GM19099 (cell line): Measurements from ENCODE around the gene CD80.
A peak's percentile ranks its signal among the peaks of the same experiment; 100 is the strongest.

ENCODE experiments used
- POLR2A ChIP-seq: IDR thresholded peaks from 3 replicates; pipeline ENCODE4 v1.6.1; 2011; ENCODE audit warnings: low read depth; ENCODE audit not compliant: insufficient read length; ENCODE audit errors: extremely low read depth

Gene CD80

DNA sequence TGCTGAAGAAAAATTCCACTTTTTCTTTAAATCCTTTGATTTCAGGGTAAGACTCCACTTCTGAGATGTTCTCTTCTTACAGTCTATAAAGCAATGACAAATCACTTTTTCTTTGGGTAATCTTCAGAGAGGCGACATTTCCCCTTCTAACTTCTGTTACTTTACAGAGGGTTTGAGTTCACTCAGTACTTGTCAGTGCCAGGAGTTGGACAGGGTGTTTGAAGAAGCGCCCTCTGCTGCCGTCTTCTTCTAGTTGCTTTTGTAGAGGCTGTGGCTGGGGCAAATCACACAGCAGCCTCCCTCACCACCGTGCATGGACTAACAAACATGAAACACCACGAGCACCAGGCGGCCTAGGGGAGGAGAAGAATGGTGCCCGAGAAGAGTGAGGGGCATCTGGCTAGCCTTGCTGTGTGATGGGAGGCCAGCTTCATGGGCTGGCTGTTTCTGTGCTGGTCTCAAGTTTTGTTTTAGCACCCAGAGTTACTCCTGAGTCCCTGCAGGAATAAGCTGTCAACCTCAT lies at the start of gene CD80:
TSS of gene CD80 (minus strand) at position 174 of the 523 bp plus-strand sequence. CDS start 1,886 bp downstream, outside the sequence.
- TF ChIP-seq POLR2A, result peak; percentile 56

DNA sequence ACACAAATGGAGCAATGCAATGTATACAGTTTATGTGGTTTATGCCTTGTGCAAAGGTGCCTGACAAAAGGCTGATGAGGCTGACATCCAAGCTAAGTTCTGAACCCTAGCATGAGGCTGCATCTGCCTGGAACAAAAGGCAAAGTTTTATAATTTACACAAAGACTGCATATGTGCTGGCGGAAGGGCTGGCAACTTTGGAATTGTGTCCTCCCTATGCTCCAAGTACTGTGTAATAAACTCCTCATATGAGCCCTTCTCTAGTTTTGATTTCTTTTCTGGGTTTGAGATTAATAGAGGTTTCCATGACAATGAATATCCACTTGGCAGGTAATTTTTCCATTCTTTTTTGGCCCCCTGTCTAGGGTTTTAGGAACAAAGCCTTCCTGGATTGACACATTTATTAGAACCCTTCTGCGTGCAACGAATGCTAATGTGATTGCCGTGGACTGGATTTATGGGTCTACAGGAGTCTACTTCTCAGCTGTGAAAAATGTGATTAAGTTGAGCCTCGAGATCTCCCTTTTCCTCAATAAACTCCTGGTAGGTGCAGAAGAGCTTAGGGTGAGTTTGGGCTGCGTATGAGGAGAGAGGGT lies 49.1 kb upstream of the CD80 start:
- TF ChIP-seq POLR2A, result no peak

- no peak for TF ChIP-seq POLR2A
Measured at GRCh38 chr3:119604878-119605277, 45.5 kb upstream of the CD80 start.

- no peak for TF ChIP-seq POLR2A
Measured at GRCh38 chr3:119602676-119603075, 43.3 kb upstream of the CD80 start.

- TF ChIP-seq POLR2A, result no peak
Measured at GRCh38 chr3:119601154-119601553, 41.7 kb upstream of the CD80 start.

DNA sequence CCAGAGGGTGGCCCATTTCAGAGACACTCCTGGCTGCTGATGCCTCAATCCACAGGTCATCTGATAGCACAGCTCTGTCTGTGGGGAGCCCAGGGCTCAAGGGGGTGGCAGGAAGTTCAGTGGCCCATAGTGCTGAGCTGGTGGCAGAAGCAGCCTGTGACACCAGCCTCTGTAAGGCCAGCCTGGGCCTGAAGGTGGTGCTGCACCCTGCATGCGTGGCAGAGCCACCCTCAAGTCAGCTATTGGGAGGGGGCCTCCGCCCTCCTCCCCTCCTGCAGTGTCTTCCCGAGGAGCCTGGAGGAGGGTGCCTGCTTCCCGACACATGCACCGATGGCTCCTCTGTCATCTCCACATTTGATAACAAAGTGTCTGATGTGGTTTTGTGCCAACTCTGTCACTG lies 41.3 kb upstream of the CD80 start:
- TF ChIP-seq POLR2A, result peak; percentile 58

- no peak for TF ChIP-seq POLR2A
Measured at GRCh38 chr3:119599558-119600174, 40.3 kb upstream of the CD80 start.

- peak; percentile 52 for TF ChIP-seq POLR2A
Measured at GRCh38 chr3:119598410-119599098, 39.1 kb upstream of the CD80 start.

DNA sequence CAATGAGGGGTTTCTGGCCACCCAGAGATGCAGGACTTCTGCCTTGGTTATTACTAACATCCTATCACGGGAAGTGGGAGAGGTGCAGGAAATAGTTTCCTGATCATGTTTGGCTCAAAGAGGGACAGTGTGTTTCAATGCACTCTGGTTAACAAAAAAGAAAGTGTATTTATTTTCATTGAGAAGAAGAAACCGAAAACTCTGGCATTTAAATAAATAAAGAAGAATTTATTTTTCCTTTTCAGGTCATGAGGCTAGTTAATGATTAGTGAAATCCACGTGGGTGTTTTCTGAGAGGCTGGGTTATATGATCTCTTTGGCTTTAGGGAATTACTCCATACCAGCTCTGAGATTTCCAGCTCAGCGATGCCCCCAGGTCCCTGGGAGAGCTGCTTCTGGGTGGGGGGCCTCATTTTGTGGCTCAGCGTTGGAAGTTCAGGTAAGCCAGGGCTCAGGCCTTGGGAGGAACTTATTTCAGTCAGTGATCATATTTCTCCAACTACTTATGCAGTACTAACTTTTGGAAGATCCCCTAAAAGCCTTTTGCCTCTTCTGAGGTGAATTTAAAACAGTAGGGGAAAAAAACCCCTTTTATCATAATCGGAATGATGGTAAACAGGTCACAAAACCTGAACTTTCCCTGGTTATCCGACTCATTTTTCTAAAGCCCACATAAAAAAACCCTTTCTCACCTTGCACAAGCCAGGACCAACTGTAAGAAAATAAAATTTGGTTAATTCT lies 38.3 kb upstream of the CD80 start, which contains the start of gene PLA1A:
TSS of gene PLA1A (plus strand) at position 338 of the 741 bp plus-strand sequence. CDS start at position 367, 29 bp downstream.
- peak; percentile 48 for TF ChIP-seq POLR2A

- no peak for TF ChIP-seq POLR2A
Measured at GRCh38 chr3:119596398-119596797, 37.0 kb upstream of the CD80 start.

DNA sequence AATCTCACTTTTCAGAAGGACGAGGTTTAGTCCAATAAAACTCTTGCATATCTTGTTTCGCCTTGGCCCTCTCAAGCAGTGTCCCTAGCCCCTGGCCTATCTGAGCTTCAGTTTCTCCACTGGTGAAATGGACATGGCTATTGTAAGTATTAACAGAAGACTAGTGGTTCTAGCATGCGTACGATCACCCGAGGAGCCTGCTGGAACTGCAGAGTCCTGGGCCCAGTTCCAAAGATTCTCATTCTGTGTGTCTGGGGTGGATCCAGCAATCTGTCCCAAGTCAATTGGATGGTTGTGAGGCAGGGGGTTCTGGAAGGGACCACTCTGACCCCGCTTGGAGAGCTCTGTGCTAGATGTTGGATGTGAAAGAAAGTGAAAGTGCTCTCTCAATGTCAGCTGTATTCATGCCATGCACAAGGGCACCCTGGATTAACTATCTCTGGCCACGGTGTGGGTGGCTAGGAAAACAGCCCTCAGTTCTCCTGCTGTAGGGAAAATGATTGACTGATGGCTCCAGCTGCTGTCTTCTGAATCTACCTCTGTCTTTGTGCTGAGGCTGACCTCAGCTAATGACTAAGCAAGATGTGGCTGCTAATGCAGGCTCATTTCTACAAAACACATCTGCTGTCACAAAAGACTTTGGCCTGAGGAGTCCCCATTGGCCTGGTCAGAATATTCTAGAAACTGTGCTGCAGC lies 36.4 kb upstream of the CD80 start:
- no peak for TF ChIP-seq POLR2A

- TF ChIP-seq POLR2A, result no peak
Measured at GRCh38 chr3:119594066-119594465, 34.7 kb upstream of the CD80 start.

GRCh38 chr3:119592861-119593260 lies 33.4 kb upstream of the CD80 start:
- no peak for TF ChIP-seq POLR2A

DNA sequence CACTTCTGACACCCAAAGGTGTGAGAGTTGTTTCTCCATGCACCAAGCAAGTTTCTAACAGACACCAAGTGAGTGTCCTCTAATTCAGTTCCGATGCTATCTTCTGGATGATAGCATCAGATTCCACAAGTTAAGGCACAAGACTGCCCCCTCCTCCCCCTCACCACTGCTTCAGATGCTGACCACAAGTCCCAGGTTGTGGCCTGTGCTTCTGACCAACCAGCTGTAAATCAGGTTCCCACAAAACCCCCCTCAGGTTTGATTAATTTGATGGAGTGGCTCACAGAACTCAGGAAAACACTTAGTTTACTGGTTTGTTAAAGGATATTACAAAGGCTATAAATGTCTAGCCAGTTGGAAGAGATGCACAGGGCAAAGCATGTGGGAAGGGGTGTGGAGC lies 31.3 kb upstream of the CD80 start:
- TF ChIP-seq POLR2A, result no peak

DNA sequence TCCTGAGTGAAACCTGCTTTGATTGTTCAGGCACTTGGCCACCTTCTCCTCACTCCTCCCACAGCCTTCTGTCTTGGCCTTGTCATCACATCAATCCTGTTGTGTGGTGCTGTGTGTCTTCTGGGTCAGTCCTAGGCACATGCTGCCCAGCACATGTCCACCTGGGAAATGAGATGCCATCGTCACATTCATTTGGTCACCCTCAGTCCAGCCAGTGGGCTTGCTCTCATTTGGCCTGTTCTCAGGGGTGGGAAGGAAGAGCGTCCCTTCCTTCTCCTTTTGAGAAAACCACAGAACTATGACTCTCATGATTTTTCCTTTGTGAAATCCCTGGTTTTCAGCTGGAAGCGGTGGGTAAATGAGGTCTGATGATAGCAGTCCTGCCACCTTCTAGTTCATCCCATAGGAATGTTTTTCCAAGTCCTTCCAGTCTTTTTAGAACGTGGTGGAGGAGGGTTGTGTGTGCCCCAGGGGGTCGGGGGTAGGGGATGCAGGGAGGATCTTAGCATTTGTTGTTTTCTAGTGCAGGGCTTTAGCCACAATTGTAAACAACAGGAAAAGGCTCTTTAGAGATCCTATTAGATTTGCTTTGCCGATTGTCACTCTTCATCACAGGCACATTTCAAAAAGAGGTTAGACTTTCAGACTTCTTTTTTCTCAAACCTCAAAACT lies 29.8 kb upstream of the CD80 start:
- TF ChIP-seq POLR2A, result no peak

DNA sequence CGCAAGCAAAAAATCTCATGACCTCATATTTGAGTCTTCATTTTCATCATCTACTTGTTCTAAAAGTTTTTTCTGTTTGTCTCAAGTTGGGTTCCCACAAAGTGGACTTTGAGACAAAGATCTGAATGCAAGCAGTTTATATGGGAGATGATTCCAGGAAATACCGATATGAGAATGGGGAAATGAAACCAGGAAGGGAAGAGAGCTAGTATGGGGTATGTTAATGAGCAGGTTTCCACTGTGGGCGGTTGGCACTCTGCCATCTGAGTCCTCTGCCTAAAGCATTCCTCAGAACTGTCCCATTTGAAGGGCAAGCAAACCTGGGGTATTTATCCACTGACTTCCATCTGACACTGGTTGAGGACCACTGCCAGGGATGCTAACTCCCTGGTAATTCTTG lies 28.7 kb upstream of the CD80 start:
- TF ChIP-seq POLR2A, result no peak
